GM19397 (cell line): ENCODE results near the gene MYL6.
"Not testable (repeated sequence)": the region's sequence is repeated elsewhere in the genome, so short reads cannot be mapped to it uniquely, and the experiment has no call there.

Experiments
- ATAC-seq: cut with Tn5 transposase; IDR thresholded peaks from one replicate; pipeline ENCODE4 v1.9.1; 2021; ENCODE audit warnings: mild to moderate bottlenecking, moderate library complexity; ENCODE audit not compliant: unreplicated experiment

Gene MYL6

GRCh38 chr12:56158029-56158925 is at the start of gene MYL6:
TSS of gene MYL6 (plus strand) at chr12:56158359. CDS start at chr12:56158402, 43 bp downstream.
- peak; percentile 84 for ATAC-seq

- ATAC-seq: no peak
Measured at GRCh38 chr12:56110571-56110970, 47.6 kb upstream of the MYL6 start.

- ATAC-seq: no peak
Measured at GRCh38 chr12:56114084-56114483, 44.1 kb upstream of the MYL6 start.

GRCh38 chr12:56115329-56115728 is 42.8 kb upstream of the MYL6 start:
- no peak for ATAC-seq

GRCh38 chr12:56116267-56117081 is 41.7 kb upstream of the MYL6 start, which contains the start of gene RPL41:
TSS of gene RPL41 (plus strand) at chr12:56116633.
- peak; percentile 39 for ATAC-seq

- ATAC-seq: not testable (repeated sequence)
Measured at GRCh38 chr12:56117082-56117706, 41.0 kb upstream of the MYL6 start.

- ATAC-seq: peak; percentile 81
Measured at GRCh38 chr12:56117778-56118687, 40.1 kb upstream of the MYL6 start, which contains the start of gene ZC3H10. TSS of gene ZC3H10 (plus strand) at chr12:56118266. CDS start at chr12:56120563, 2,297 bp downstream.

GRCh38 chr12:56118688-56119357 is 39.3 kb upstream of the MYL6 start:
- ATAC-seq: no peak

GRCh38 chr12:56119361-56119796 is 38.8 kb upstream of the MYL6 start:
- ATAC-seq: no peak

- no peak for ATAC-seq
Measured at GRCh38 chr12:56120158-56120846, 37.9 kb upstream of the MYL6 start.

GRCh38 chr12:56121204-56121870 is 36.8 kb upstream of the MYL6 start:
- no peak for ATAC-seq

GRCh38 chr12:56122637-56123036 is 35.5 kb upstream of the MYL6 start:
- no peak for ATAC-seq

- no peak for ATAC-seq
Measured at GRCh38 chr12:56124133-56124532, 34.0 kb upstream of the MYL6 start.

- no peak for ATAC-seq
Measured at GRCh38 chr12:56126732-56127239, 31.4 kb upstream of the MYL6 start.

- no peak for ATAC-seq
Measured at GRCh38 chr12:56127485-56127887, 30.7 kb upstream of the MYL6 start.

- peak; percentile 85 for ATAC-seq
Measured at GRCh38 chr12:56127888-56128669, 30.1 kb upstream of the MYL6 start, which contains the start of gene ESYT1. TSS of gene ESYT1 (plus strand) at chr12:56128267. CDS start at chr12:56128320, 53 bp downstream.

GRCh38 chr12:56128670-56129205 is 29.4 kb upstream of the MYL6 start:
- no peak for ATAC-seq
